ENCODE data around the gene RBMS1.

DNA sequence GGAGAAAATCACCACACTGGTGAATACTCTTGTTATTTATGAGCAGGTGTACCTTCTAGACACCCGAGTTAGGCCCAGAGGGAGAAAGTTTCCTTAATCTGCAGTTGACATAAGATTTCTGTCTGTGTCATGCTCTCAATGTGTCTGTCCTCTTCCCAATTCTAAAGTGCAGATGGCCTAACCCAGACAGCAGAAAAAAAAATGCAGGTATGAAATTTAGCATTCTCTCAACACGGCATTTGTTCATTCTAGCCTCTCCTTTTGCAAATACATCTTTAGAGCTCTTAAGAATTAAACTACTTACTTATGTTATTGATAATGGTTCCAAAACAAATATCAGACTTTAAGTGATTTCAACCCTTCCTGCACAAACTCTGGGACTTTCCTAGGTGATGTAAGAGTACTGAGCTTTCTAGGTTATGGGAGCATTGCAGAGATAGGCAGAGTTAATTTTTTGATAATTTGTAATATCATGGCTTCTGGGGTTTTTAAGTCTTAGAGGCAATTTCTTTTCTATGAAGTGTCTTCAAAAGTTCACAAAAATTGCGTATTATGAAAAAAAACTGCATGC is 260.6 kb downstream of the RBMS1 start:
- TF ChIP-seq CTCF (IDR thresholded peaks at IDR 0.05; ENCODE audit: low read length), result no peak
- TF ChIP-seq EZH2phosphoT487 (IDR thresholded peaks at IDR 0.05; ENCODE audit: low read length), result no peak

All from MM.1S (cell line).